ENCODE results near the gene TBC1D5.

Gene TBC1D5

GRCh38 chr3:17670749-17671148, 71.7 kb downstream of the TBC1D5 start:
- WGBS = 87% methylated on average over 3 of the region's 3 CpGs
- no peaks in the 10 kb centered on the region for H3K9me3 ChIP-seq (ENCODE audit: control insufficient read depth, low read length)

DNA sequence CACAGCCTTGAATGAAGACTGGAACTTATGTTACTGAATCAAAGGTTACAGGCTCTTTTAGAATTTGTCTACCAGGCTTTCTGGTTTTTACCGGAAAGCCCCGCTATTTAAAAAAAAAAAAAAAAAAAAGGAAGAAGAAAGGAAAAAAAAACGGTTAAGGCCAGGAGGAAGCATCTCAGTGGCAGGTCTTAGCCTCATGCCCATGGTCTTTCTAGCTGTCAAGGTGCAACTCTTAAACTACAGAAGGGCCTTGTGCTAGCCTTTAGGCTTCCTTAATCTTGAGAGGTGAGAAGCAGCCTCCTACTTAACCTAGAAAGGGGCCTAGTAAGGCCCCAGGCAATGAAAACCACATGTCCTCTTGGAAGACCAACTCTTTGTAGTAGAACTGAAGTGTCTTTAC, 77.5 kb downstream of the TBC1D5 start:
- Histone ChIP-seq H4K91ac (ENCODE audit: low read length) (no peak overlapping the region), H3K4me1 (ENCODE audit: control insufficient read depth, insufficient read depth, low read depth, low read length) (no peaks in the 10 kb centered on the region), H2AK5ac (ENCODE audit: low read length, severe bottlenecking) (no peak overlapping the region), H3K18ac (ENCODE audit: low read depth in 1 of 2, low read length in 2 of 2) (no peak overlapping the region), H3K14ac (ENCODE audit: low read length in 2 of 2) (no peak overlapping the region), H3K27me3 (ENCODE audit: control insufficient read depth in 1 of 2, insufficient read depth in 1 of 2, low read length in 2 of 2) (no peaks in the 10 kb centered on the region), H2BK12ac (ENCODE audit: low read length in 2 of 2) (no peak overlapping the region), H2BK120ac (ENCODE audit: low read depth, low read length) (no peak overlapping the region), H3K36me3 (ENCODE audit: control insufficient read depth in 1 of 2, insufficient read depth in 2 of 2, low read depth in 1 of 2, low read length in 2 of 2) (no peaks in the 10 kb centered on the region), H2AFZ (ENCODE audit: low read depth, low read length) (no peak overlapping the region), H2BK15ac (ENCODE audit: low read depth, poor library complexity, severe bottlenecking) (no peak overlapping the region), H3K23ac (ENCODE audit: low read length in 2 of 2) (no peak overlapping the region), H2BK5ac (ENCODE audit: low read depth, low read length, poor library complexity, severe bottlenecking) (no peak overlapping the region), H3K4ac (ENCODE audit: low read depth in 1 of 2, low read length in 2 of 2) (no peak overlapping the region), H3K4me2 (ENCODE audit: low read length, poor library complexity, severe bottlenecking) (no peak overlapping the region), H3K4me3 (ENCODE audit: insufficient read depth in 1 of 2, low read depth in 1 of 2, low read length in 2 of 2) (no peak overlapping the region), H3K9ac (ENCODE audit: low read length) (no peak overlapping the region), H3K9me3 (ENCODE audit: control insufficient read depth, low read length) (no peaks in the 10 kb centered on the region), H3K27ac (ENCODE audit: low read length, poor library complexity, severe bottlenecking) (no peak overlapping the region), H4K8ac (ENCODE audit: low read length) (no peak overlapping the region), H3K79me1 (replicated peaks; ENCODE audit: low read length, poor library complexity, severe bottlenecking) (peaks cover 10% of the 10 kb centered on the region)
- no peak for DNase-seq
- WGBS = 97% methylated on average over 3 of the region's 3 CpGs

More at GRCh38 chr3:17670749-17671148, 71.7 kb downstream of the TBC1D5 start:
- Histone ChIP-seq H3K14ac (ENCODE audit: low read length in 2 of 2) (no peak overlapping the region), H4K91ac (ENCODE audit: low read length) (no peak overlapping the region), H3K18ac (ENCODE audit: low read depth in 1 of 2, low read length in 2 of 2) (no peak overlapping the region), H2BK12ac (ENCODE audit: low read length in 2 of 2) (no peak overlapping the region), H3K79me1 (replicated peaks; ENCODE audit: low read length, poor library complexity, severe bottlenecking) (peaks cover 9% of the 10 kb centered on the region), H3K9ac (ENCODE audit: low read length) (no peak overlapping the region), H3K27ac (ENCODE audit: low read length, poor library complexity, severe bottlenecking) (no peak overlapping the region), H2AFZ (ENCODE audit: low read depth, low read length) (no peak overlapping the region), H3K27me3 (ENCODE audit: control insufficient read depth in 1 of 2, insufficient read depth in 1 of 2, low read length in 2 of 2) (no peaks in the 10 kb centered on the region), H3K23ac (ENCODE audit: low read length in 2 of 2) (no peak overlapping the region), H3K4me1 (ENCODE audit: control insufficient read depth, insufficient read depth, low read depth, low read length) (no peaks in the 10 kb centered on the region), H2BK120ac (ENCODE audit: low read depth, low read length) (no peak overlapping the region), H3K4me2 (ENCODE audit: low read length, poor library complexity, severe bottlenecking) (no peak overlapping the region), H2BK15ac (ENCODE audit: low read depth, poor library complexity, severe bottlenecking) (no peak overlapping the region), H4K8ac (ENCODE audit: low read length) (no peak overlapping the region), H3K4ac (ENCODE audit: low read depth in 1 of 2, low read length in 2 of 2) (no peak overlapping the region), H2AK5ac (ENCODE audit: low read length, severe bottlenecking) (no peak overlapping the region), H2BK5ac (ENCODE audit: low read depth, low read length, poor library complexity, severe bottlenecking) (no peak overlapping the region), H3K36me3 (ENCODE audit: control insufficient read depth in 1 of 2, insufficient read depth in 2 of 2, low read depth in 1 of 2, low read length in 2 of 2) (no peaks in the 10 kb centered on the region), H3K4me3 (ENCODE audit: insufficient read depth in 1 of 2, low read depth in 1 of 2, low read length in 2 of 2) (no peak overlapping the region)
- no peak for DNase-seq

GRCh38 chr3:17656264-17656663, 86.2 kb downstream of the TBC1D5 start:
- H2BK120ac ChIP-seq (ENCODE audit: low read depth, low read length) = no peak overlapping the region
- H4K8ac ChIP-seq (ENCODE audit: low read length) = no peak overlapping the region
- H3K36me3 ChIP-seq (ENCODE audit: control insufficient read depth in 1 of 2, insufficient read depth in 2 of 2, low read depth in 1 of 2, low read length in 2 of 2) = no peaks in the 10 kb centered on the region
- no peaks in the 10 kb centered on the region for H3K9me3 ChIP-seq (ENCODE audit: control insufficient read depth, low read length)
- no peak overlapping the region for H2AFZ ChIP-seq (ENCODE audit: low read depth, low read length)
- H3K27ac ChIP-seq (ENCODE audit: low read length, poor library complexity, severe bottlenecking) = no peak overlapping the region
- no peak overlapping the region for H3K9ac ChIP-seq (ENCODE audit: low read length)
- no peak overlapping the region for H2BK15ac ChIP-seq (ENCODE audit: low read depth, poor library complexity, severe bottlenecking)
- no peaks in the 10 kb centered on the region for H3K4me1 ChIP-seq (ENCODE audit: control insufficient read depth, insufficient read depth, low read depth, low read length)
- no peak overlapping the region for H3K4me2 ChIP-seq (ENCODE audit: low read length, poor library complexity, severe bottlenecking)
- no peak for DNase-seq
- 79% methylated on average over 1 of the region's 1 CpG for WGBS
- no peak overlapping the region for H4K91ac ChIP-seq (ENCODE audit: low read length)
- H3K23ac ChIP-seq (ENCODE audit: low read length in 2 of 2) = no peak overlapping the region
- H3K4me3 ChIP-seq (ENCODE audit: insufficient read depth in 1 of 2, low read depth in 1 of 2, low read length in 2 of 2) = no peak overlapping the region
- H3K4ac ChIP-seq (ENCODE audit: low read depth in 1 of 2, low read length in 2 of 2) = no peak overlapping the region
- peaks cover 10% of the 10 kb centered on the region for H3K79me1 ChIP-seq (replicated peaks; ENCODE audit: low read length, poor library complexity, severe bottlenecking)
- H2AK5ac ChIP-seq (ENCODE audit: low read length, severe bottlenecking) = no peak overlapping the region
- no peak overlapping the region for H3K14ac ChIP-seq (ENCODE audit: low read length in 2 of 2)
- H3K27me3 ChIP-seq (ENCODE audit: control insufficient read depth in 1 of 2, insufficient read depth in 1 of 2, low read length in 2 of 2) = no peaks in the 10 kb centered on the region
- no peak overlapping the region for H2BK12ac ChIP-seq (ENCODE audit: low read length in 2 of 2)
- H3K18ac ChIP-seq (ENCODE audit: low read depth in 1 of 2, low read length in 2 of 2) = no peak overlapping the region
- H2BK5ac ChIP-seq (ENCODE audit: low read depth, low read length, poor library complexity, severe bottlenecking) = no peak overlapping the region

DNA sequence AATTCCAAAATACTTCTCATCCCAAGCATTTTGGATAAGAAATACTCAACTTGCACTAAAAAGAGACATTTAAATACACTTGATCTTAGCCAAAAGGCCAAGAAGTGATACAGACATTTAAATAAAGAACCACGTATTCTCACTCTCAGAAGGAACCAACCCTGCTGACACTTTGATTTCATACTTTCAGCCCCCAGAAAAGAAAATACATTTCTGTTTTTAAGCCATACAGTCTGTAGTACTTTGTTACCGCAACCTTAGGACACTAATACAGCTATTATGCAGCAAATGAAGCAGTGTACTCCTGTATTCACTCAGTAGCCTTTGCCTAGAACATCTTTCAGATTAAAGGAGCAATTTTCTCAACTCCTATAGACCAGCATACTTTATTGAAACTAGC, 86.7 kb downstream of the TBC1D5 start:
- H2AFZ ChIP-seq (ENCODE audit: low read depth, low read length) = no peak overlapping the region
- H3K9me3 ChIP-seq (ENCODE audit: control insufficient read depth, low read length) = no peaks in the 10 kb centered on the region
- H2BK5ac ChIP-seq (ENCODE audit: low read depth, low read length, poor library complexity, severe bottlenecking) = no peak overlapping the region
- no peak overlapping the region for H2BK12ac ChIP-seq (ENCODE audit: low read length in 2 of 2)
- no peak overlapping the region for H4K8ac ChIP-seq (ENCODE audit: low read length)
- H3K4me1 ChIP-seq (ENCODE audit: control insufficient read depth, insufficient read depth, low read depth, low read length) = no peaks in the 10 kb centered on the region
- H3K27ac ChIP-seq (ENCODE audit: low read length, poor library complexity, severe bottlenecking) = no peak overlapping the region
- no peak for DNase-seq
- no peak overlapping the region for H3K18ac ChIP-seq (ENCODE audit: low read depth in 1 of 2, low read length in 2 of 2)
- 96% methylated on average over 2 of the region's 2 CpGs for WGBS
- H3K27me3 ChIP-seq (ENCODE audit: control insufficient read depth in 1 of 2, insufficient read depth in 1 of 2, low read length in 2 of 2) = no peaks in the 10 kb centered on the region
- no peaks in the 10 kb centered on the region for H3K36me3 ChIP-seq (ENCODE audit: control insufficient read depth in 1 of 2, insufficient read depth in 2 of 2, low read depth in 1 of 2, low read length in 2 of 2)
- H3K4me3 ChIP-seq (ENCODE audit: insufficient read depth in 1 of 2, low read depth in 1 of 2, low read length in 2 of 2) = no peak overlapping the region
- no peak overlapping the region for H3K9ac ChIP-seq (ENCODE audit: low read length)
- H3K4ac ChIP-seq (ENCODE audit: low read depth in 1 of 2, low read length in 2 of 2) = no peak overlapping the region
- H2BK15ac ChIP-seq (ENCODE audit: low read depth, poor library complexity, severe bottlenecking) = no peak overlapping the region
- H3K14ac ChIP-seq (ENCODE audit: low read length in 2 of 2) = no peak overlapping the region
- H3K23ac ChIP-seq (ENCODE audit: low read length in 2 of 2) = no peak overlapping the region
- H2AK5ac ChIP-seq (ENCODE audit: low read length, severe bottlenecking) = no peak overlapping the region
- H3K4me2 ChIP-seq (ENCODE audit: low read length, poor library complexity, severe bottlenecking) = no peak overlapping the region
- no peak overlapping the region for H4K91ac ChIP-seq (ENCODE audit: low read length)
- H3K79me1 ChIP-seq (replicated peaks; ENCODE audit: low read length, poor library complexity, severe bottlenecking) = peaks cover 10% of the 10 kb centered on the region
- H2BK120ac ChIP-seq (ENCODE audit: low read depth, low read length) = no peak overlapping the region

Data from mesenchymal stem cell (in vitro differentiated cells and primary cell).